Measurements from ENCODE around the gene TRIM9. TPM values are rescaled to one million over a fixed set of nuclear protein-coding genes. Genes with fewer than 3 reads are reported as not detected.

Gene TRIM9
- total RNA-seq, 2 experiments from 2014 or later = 0.56 to 0.79 TPM

GRCh38 chr14:51066576-51066975 is 28.3 kb downstream of the TRIM9 start:
- CTCF ChIA-PET = no interaction called here
- H3K27me3 Mint-ChIP-seq = no peaks in the 10 kb centered on the region
- DNase-seq (no peak), ATAC-seq (no peak)
- no peaks in the 10 kb centered on the region for H3K9me3 Mint-ChIP-seq (ENCODE audit: low read depth)
- no peaks in the 10 kb centered on the region for H3K4me1 Mint-ChIP-seq
- H3K27ac Mint-ChIP-seq = no peak overlapping the region
- no peaks in the 10 kb centered on the region for H3K36me3 Mint-ChIP-seq
- H3K4me3 Mint-ChIP-seq = no peak overlapping the region

DNA sequence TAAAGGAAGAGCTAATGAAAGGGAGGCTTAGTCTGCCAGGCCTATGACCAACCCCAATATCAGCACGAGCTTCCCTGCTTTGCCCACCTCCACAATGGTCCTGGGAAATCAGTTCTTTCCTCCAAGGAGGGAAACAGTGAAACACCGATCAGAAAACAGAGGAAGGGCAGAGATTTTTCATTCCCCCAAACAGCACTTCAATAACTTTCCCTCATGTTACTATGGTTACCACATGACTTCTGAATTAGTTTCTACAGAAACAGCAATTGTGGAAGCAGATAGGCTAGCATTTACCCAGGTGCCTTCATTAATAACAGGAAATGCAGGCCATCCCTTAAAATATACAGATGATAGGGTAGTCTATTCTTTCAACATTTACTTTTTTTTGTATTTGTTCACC is 35.9 kb downstream of the TRIM9 start:
- H3K9me3 Mint-ChIP-seq (ENCODE audit: low read depth) = no peaks in the 10 kb centered on the region
- H3K36me3 Mint-ChIP-seq = no peaks in the 10 kb centered on the region
- CTCF ChIA-PET = interaction anchor here (1.3 kb wide), 1 partner anchor 36 kb away, joined by 3 read pairs; no protein-coding TSS in a partner anchor
- no peaks in the 10 kb centered on the region for H3K4me1 Mint-ChIP-seq
- ATAC-seq (no peak), DNase-seq (no peak)
- H3K27me3 Mint-ChIP-seq = peaks cover 5% of the 10 kb centered on the region
- H3K4me3 Mint-ChIP-seq = no peak overlapping the region
- no peak overlapping the region for H3K27ac Mint-ChIP-seq

DNA sequence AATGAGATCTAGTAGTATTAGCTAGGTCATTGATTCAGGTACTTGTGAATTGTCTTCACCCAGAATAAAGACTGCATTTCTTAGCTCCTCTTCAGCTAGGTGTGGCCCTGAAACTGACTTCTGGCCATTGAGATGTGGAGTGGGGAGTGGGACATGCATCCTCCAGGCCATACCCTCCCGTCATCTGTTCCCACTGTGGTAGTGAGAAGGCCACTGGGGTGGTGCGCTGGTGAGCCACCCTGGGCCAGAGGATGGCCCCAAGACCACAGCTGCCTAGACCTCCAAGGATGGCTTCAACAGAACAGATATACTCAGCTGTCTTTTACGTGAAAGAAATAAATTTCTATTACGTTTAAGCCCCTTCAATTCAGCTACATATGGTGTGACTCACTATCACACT is 36.5 kb downstream of the TRIM9 start:
- DNase-seq (no peak), ATAC-seq (no peak)
- Mint-ChIP-seq H3K27ac (no peak overlapping the region), H3K27me3 (peaks cover 5% of the 10 kb centered on the region), H3K9me3 (ENCODE audit: low read depth) (no peaks in the 10 kb centered on the region), H3K4me1 (no peaks in the 10 kb centered on the region), H3K36me3 (no peaks in the 10 kb centered on the region), H3K4me3 (no peak overlapping the region)
- CTCF ChIA-PET = interaction anchor here (1.3 kb wide), 1 partner anchor 35 kb away, joined by 3 read pairs; no protein-coding TSS in a partner anchor

DNA sequence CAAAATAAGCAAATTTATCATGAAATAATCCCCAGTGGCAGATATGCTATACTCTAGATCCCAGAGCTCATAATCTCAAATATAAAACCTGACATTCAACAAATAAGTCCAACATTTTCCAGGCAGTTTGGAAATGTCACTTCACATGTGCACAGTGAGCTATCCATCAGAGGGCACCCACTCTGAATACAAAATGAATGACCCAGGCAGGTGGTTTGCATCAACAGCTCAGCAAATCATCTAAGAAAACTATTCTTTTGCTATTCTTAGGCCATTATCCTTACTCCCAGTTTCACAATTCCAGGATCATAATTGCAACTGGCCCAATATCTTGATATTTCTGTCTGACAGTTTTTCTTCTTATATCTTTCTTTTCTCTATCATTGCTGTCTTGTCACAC is 38.5 kb downstream of the TRIM9 start:
- Mint-ChIP-seq H3K36me3 (no peaks in the 10 kb centered on the region), H3K27me3 (peaks cover 5% of the 10 kb centered on the region), H3K4me3 (no peak overlapping the region), H3K9me3 (ENCODE audit: low read depth) (no peaks in the 10 kb centered on the region), H3K27ac (no peak overlapping the region), H3K4me1 (no peaks in the 10 kb centered on the region)
- CTCF ChIA-PET = no interaction called here
- ATAC-seq (no peak), DNase-seq (no peak)

- DNase-seq (no peak), ATAC-seq (no peak)
- Mint-ChIP-seq H3K4me3 (no peak overlapping the region), H3K9me3 (ENCODE audit: low read depth) (no peaks in the 10 kb centered on the region), H3K27ac (no peak overlapping the region), H3K27me3 (peaks cover 5% of the 10 kb centered on the region), H3K36me3 (no peaks in the 10 kb centered on the region), H3K4me1 (no peaks in the 10 kb centered on the region)
- CTCF ChIA-PET = interaction anchor here (0.7 kb wide), 1 partner anchor 11 kb away, joined by 3 read pairs; no protein-coding TSS in a partner anchor
Observed at GRCh38 chr14:51053157-51053556, 41.7 kb downstream of the TRIM9 start.

DNA sequence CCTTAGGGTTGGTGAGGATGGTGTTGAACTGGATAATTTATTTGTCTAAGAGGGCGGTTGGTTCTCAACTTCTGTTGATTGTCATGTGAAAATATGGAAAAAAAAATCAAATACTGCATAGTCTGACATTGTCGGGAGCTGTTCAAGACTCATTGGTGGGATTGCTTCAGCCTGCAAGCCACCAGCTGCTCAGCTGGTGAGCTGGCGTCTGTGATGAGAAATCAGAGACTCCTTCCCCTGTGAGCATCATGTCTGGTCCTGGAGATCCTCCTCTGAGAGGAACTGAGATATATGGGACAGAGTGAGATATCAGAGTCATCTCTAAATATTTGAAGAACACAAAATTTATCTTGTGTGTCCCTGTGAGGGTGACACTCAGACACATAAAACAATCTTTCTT is 49.9 kb downstream of the TRIM9 start:
- H3K9me3 Mint-ChIP-seq (ENCODE audit: low read depth) = no peaks in the 10 kb centered on the region
- DNase-seq (no peak), ATAC-seq (no peak)
- no peak overlapping the region for H3K4me3 Mint-ChIP-seq
- no peaks in the 10 kb centered on the region for H3K36me3 Mint-ChIP-seq
- no peak overlapping the region for H3K27ac Mint-ChIP-seq
- H3K4me1 Mint-ChIP-seq = no peaks in the 10 kb centered on the region
- H3K27me3 Mint-ChIP-seq = no peaks in the 10 kb centered on the region
- CTCF ChIA-PET = no interaction called here

GRCh38 chr14:51041883-51042282 is 53.0 kb downstream of the TRIM9 start:
- no peak overlapping the region for H3K27ac Mint-ChIP-seq
- no peak overlapping the region for H3K4me3 Mint-ChIP-seq
- H3K4me1 Mint-ChIP-seq = no peaks in the 10 kb centered on the region
- ATAC-seq (no peak), DNase-seq (no peak)
- H3K9me3 Mint-ChIP-seq (ENCODE audit: low read depth) = no peaks in the 10 kb centered on the region
- no peaks in the 10 kb centered on the region for H3K36me3 Mint-ChIP-seq
- CTCF ChIA-PET = no interaction called here
- no peaks in the 10 kb centered on the region for H3K27me3 Mint-ChIP-seq

- peaks cover 2% of the 10 kb centered on the region for H3K27me3 Mint-ChIP-seq
- no peak overlapping the region for H3K27ac Mint-ChIP-seq
- ATAC-seq (no peak), DNase-seq (no peak)
- no peaks in the 10 kb centered on the region for H3K36me3 Mint-ChIP-seq
- H3K4me1 Mint-ChIP-seq = no peaks in the 10 kb centered on the region
- no peaks in the 10 kb centered on the region for H3K9me3 Mint-ChIP-seq (ENCODE audit: low read depth)
- H3K4me3 Mint-ChIP-seq = no peak overlapping the region
- CTCF ChIA-PET = no interaction called here
Observed at GRCh38 chr14:51041108-51041531, 53.8 kb downstream of the TRIM9 start.

GRCh38 chr14:51039252-51039651 is 55.7 kb downstream of the TRIM9 start:
- DNase-seq (no peak), ATAC-seq (no peak)
- H3K4me3 Mint-ChIP-seq = no peak overlapping the region
- no peak overlapping the region for H3K27ac Mint-ChIP-seq
- H3K36me3 Mint-ChIP-seq = no peaks in the 10 kb centered on the region
- H3K4me1 Mint-ChIP-seq = no peaks in the 10 kb centered on the region
- CTCF ChIA-PET = no interaction called here
- H3K27me3 Mint-ChIP-seq = peaks cover 3% of the 10 kb centered on the region
- no peaks in the 10 kb centered on the region for H3K9me3 Mint-ChIP-seq (ENCODE audit: low read depth)

DNA sequence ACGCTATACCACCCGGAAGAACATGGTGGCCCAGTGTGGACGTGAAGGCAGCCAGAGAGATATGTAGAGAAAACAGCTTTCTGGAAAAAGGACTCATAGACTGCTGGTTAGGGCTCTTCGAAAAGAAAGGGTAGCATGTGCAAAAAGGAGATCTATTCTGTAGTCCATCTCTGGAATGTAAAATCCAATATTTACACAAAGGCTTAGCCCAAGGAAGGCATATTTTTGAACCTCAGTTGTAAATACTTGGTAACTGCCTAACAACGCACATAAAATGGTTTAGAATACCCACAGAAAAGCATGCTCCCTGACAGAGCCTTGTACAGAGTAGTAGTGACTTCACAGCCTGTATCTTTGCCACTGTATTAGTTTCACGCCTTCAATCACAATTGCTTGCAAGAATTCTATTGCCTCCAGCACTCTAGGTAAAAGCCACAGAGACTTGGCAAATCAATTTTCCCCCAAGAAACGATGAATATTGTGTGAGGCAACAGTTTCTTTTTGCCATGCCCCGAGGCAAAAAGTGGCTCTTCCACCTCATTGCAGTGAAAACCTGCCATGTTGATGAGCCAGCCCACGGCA is 59.2 kb downstream of the TRIM9 start:
- Mint-ChIP-seq H3K4me3 (no peak overlapping the region), H3K27me3 (peaks cover 3% of the 10 kb centered on the region), H3K9me3 (ENCODE audit: low read depth) (no peaks in the 10 kb centered on the region), H3K4me1 (no peaks in the 10 kb centered on the region), H3K27ac (no peak overlapping the region), H3K36me3 (no peaks in the 10 kb centered on the region)
- CTCF ChIA-PET = interaction anchor here (1.5 kb wide), 1 partner anchor 12 kb away, joined by 3 read pairs; no protein-coding TSS in a partner anchor
- ATAC-seq (no peak), DNase-seq (no peak)

DNA sequence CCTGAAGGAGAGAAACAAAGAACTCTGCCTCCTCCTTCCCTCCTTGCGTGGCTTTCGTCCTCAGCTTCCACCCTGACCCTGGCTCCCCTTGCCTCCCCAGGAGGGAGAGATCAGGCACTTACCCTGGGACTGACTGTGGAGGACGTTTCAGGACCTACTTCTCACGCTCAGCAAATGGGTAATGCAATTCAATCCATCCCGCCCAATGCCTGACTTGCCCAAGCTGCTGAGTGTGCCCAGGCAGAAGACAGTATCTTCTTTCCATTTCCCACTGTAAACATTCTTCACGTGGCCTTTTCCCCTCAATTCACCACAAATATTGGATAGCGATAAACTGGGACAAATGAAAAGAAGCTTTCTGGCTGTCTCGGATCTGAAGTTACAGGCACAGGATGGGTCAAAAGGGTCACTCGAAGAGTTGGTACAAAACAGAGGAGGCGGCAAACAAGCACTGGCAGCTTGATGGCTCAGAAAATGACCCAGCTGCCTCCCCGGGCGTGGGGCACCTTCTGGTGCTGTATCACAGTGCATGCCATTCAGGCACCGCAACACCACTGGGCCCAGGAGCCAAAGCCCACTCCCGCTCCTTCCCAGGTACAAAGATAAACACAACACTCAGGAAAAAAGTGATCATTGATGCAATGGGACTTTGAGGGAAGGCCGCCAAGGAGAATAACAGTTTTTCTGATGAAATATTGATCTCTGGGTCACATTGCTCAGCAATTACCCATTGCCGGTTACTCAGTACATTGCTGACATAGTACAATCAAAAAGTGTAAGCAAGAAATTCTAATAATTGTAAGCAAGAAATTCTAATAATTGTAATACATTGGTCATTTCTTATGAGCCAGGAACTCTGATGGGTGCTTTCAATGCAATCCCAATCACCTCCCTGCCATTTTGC is 65.8 kb downstream of the TRIM9 start:
- Mint-ChIP-seq H3K36me3 (no peaks in the 10 kb centered on the region), H3K4me3 (no peak overlapping the region), H3K27ac (no peak overlapping the region), H3K9me3 (ENCODE audit: low read depth) (no peaks in the 10 kb centered on the region), H3K4me1 (no peaks in the 10 kb centered on the region), H3K27me3 (peaks cover 7% of the 10 kb centered on the region)
- no peak for DNase-seq
- ATAC-seq = no peak
- CTCF ChIA-PET = no interaction called here

DNA sequence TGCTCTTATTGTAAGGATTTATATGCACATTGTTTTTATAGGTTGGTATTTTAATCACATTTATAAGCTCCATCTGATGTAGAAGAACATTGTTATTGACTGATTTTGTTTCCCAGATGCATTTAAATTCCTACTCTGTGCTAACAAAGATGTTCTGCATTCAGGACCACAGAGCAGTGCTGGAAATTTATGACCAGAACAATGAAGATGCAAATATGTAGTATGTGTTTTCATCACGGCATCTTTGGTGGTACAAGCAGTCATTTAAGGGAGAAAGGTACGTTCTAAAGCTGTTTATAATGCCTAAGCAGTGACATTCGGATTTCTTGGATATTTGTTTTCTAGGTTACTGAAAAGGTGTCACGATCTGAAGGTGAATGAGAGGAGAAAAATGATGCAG is 66.5 kb downstream of the TRIM9 start:
- Mint-ChIP-seq H3K36me3 (no peaks in the 10 kb centered on the region), H3K27me3 (peaks cover 7% of the 10 kb centered on the region), H3K4me1 (no peaks in the 10 kb centered on the region), H3K4me3 (no peak overlapping the region), H3K9me3 (ENCODE audit: low read depth) (no peaks in the 10 kb centered on the region), H3K27ac (no peak overlapping the region)
- CTCF ChIA-PET = no interaction called here
- ATAC-seq = no peak
- no peak for DNase-seq

- CTCF ChIA-PET = no interaction called here
- no peaks in the 10 kb centered on the region for H3K36me3 Mint-ChIP-seq
- H3K9me3 Mint-ChIP-seq (ENCODE audit: low read depth) = no peaks in the 10 kb centered on the region
- H3K27ac Mint-ChIP-seq = no peak overlapping the region
- H3K4me3 Mint-ChIP-seq = no peak overlapping the region
- peaks cover 7% of the 10 kb centered on the region for H3K27me3 Mint-ChIP-seq
- ATAC-seq (no peak), DNase-seq (no peak)
- no peaks in the 10 kb centered on the region for H3K4me1 Mint-ChIP-seq
Observed at GRCh38 chr14:51024377-51024776, 70.5 kb downstream of the TRIM9 start.

GRCh38 chr14:51023964-51024363 is 70.9 kb downstream of the TRIM9 start:
- Mint-ChIP-seq H3K36me3 (no peaks in the 10 kb centered on the region), H3K4me3 (no peak overlapping the region), H3K27me3 (peaks cover 7% of the 10 kb centered on the region), H3K4me1 (no peaks in the 10 kb centered on the region), H3K9me3 (ENCODE audit: low read depth) (no peaks in the 10 kb centered on the region), H3K27ac (no peak overlapping the region)
- no peak for DNase-seq
- no peak for ATAC-seq
- CTCF ChIA-PET = interaction anchor here (1.4 kb wide), 1 partner anchor 35 kb away, joined by 3 read pairs; no protein-coding TSS in a partner anchor

Data from activated CD8-positive, alpha-beta memory T cell treated with anti-CD3 and anti-CD28 coated beads, Interleukin-2, amount 10 ng/mL, durations not matched to agents 7 days and 5 days (primary cell).